ENCODE data around the gene PI3.

The PI3 gene

GRCh38 chr20:45140836-45141235 is 33.9 kb upstream of the PI3 start:
- no peak for TF ChIP-seq CTCF (conservative IDR thresholded peaks at IDR 0.05; ENCODE audit: low read depth, low read length)
- Histone ChIP-seq H3K9ac (no peak overlapping the region), H3K27me3 (ENCODE audit: insufficient read depth, low read depth) (no peaks in the 10 kb centered on the region), H3K4me1 (ENCODE audit: low read depth, poor library complexity, severe bottlenecking) (peaks cover 4% of the 10 kb centered on the region), H2AFZ (ENCODE audit: low read depth) (no peak overlapping the region), H3K4me2 (no peak overlapping the region), H3K4me3 (IDR thresholded peaks at IDR 0.05; ENCODE audit: insufficient read depth, low read depth, low read length) (no peak overlapping the region), H3K27ac (no peak overlapping the region), H4K20me1 (ENCODE audit: insufficient read depth) (no peaks in the 10 kb centered on the region), H3K36me3 (ENCODE audit: insufficient read depth) (no peaks in the 10 kb centered on the region), H3K79me2 (ENCODE audit: insufficient read depth, low read depth) (no peaks in the 10 kb centered on the region)

GRCh38 chr20:45149062-45149461 is 25.6 kb upstream of the PI3 start:
- Histone ChIP-seq H3K4me3 (IDR thresholded peaks at IDR 0.05; ENCODE audit: insufficient read depth, low read depth, low read length) (no peak overlapping the region), H3K4me2 (no peak overlapping the region), H3K27me3 (ENCODE audit: insufficient read depth, low read depth) (no peaks in the 10 kb centered on the region), H3K27ac (no peak overlapping the region), H2AFZ (ENCODE audit: low read depth) (no peak overlapping the region), H3K9ac (no peak overlapping the region), H4K20me1 (ENCODE audit: insufficient read depth) (no peaks in the 10 kb centered on the region), H3K4me1 (ENCODE audit: low read depth, poor library complexity, severe bottlenecking) (no peaks in the 10 kb centered on the region), H3K36me3 (ENCODE audit: insufficient read depth) (no peaks in the 10 kb centered on the region), H3K79me2 (ENCODE audit: insufficient read depth, low read depth) (no peaks in the 10 kb centered on the region)
- no peak for TF ChIP-seq CTCF (conservative IDR thresholded peaks at IDR 0.05; ENCODE audit: low read depth, low read length)

- H3K27me3 ChIP-seq (ENCODE audit: insufficient read depth, low read depth): no peaks in the 10 kb centered on the region
- no peak overlapping the region for H3K4me3 ChIP-seq (IDR thresholded peaks at IDR 0.05; ENCODE audit: insufficient read depth, low read depth, low read length)
- no peaks in the 10 kb centered on the region for H4K20me1 ChIP-seq (ENCODE audit: insufficient read depth)
- no peak overlapping the region for H3K27ac ChIP-seq
- H3K4me2 ChIP-seq: no peak overlapping the region
- H3K9ac ChIP-seq: no peak overlapping the region
- no peaks in the 10 kb centered on the region for H3K4me1 ChIP-seq (ENCODE audit: low read depth, poor library complexity, severe bottlenecking)
- no peaks in the 10 kb centered on the region for H3K36me3 ChIP-seq (ENCODE audit: insufficient read depth)
- TF ChIP-seq CTCF (conservative IDR thresholded peaks at IDR 0.05; ENCODE audit: low read depth, low read length): no peak
- H3K79me2 ChIP-seq (ENCODE audit: insufficient read depth, low read depth): no peaks in the 10 kb centered on the region
- no peak overlapping the region for H2AFZ ChIP-seq (ENCODE audit: low read depth)
These were observed 22.3 kb upstream of the PI3 start for GRCh38 chr20:45152405-45152804.

GRCh38 chr20:45153147-45153546 is 21.6 kb upstream of the PI3 start:
- Histone ChIP-seq H4K20me1 (ENCODE audit: insufficient read depth) (no peaks in the 10 kb centered on the region), H3K79me2 (ENCODE audit: insufficient read depth, low read depth) (no peaks in the 10 kb centered on the region), H3K4me3 (IDR thresholded peaks at IDR 0.05; ENCODE audit: insufficient read depth, low read depth, low read length) (no peak overlapping the region), H2AFZ (ENCODE audit: low read depth) (no peak overlapping the region), H3K27me3 (ENCODE audit: insufficient read depth, low read depth) (no peaks in the 10 kb centered on the region), H3K9ac (no peak overlapping the region), H3K4me1 (ENCODE audit: low read depth, poor library complexity, severe bottlenecking) (no peaks in the 10 kb centered on the region), H3K36me3 (ENCODE audit: insufficient read depth) (no peaks in the 10 kb centered on the region), H3K27ac (no peak overlapping the region), H3K4me2 (no peak overlapping the region)
- no peak for TF ChIP-seq CTCF (conservative IDR thresholded peaks at IDR 0.05; ENCODE audit: low read depth, low read length)

- Histone ChIP-seq H3K27me3 (ENCODE audit: insufficient read depth, low read depth) (no peaks in the 10 kb centered on the region), H3K27ac (no peak overlapping the region), H3K79me2 (ENCODE audit: insufficient read depth, low read depth) (no peaks in the 10 kb centered on the region), H3K4me1 (ENCODE audit: low read depth, poor library complexity, severe bottlenecking) (no peaks in the 10 kb centered on the region), H3K4me3 (IDR thresholded peaks at IDR 0.05; ENCODE audit: insufficient read depth, low read depth, low read length) (no peak overlapping the region), H3K36me3 (ENCODE audit: insufficient read depth) (no peaks in the 10 kb centered on the region), H4K20me1 (ENCODE audit: insufficient read depth) (no peaks in the 10 kb centered on the region), H3K9ac (no peak overlapping the region), H3K4me2 (no peak overlapping the region), H2AFZ (ENCODE audit: low read depth) (no peak overlapping the region)
- TF ChIP-seq CTCF (conservative IDR thresholded peaks at IDR 0.05; ENCODE audit: low read depth, low read length): no peak
These were observed 20.9 kb upstream of the PI3 start for GRCh38 chr20:45153752-45154151.

Measured in KMS-11 (cell line).